AG09309 (cell line): ENCODE measurements around the gene SCN8A.
"Not testable (repeated sequence)": the region's sequence is repeated elsewhere in the genome, so short reads cannot be mapped to it uniquely, and the experiment has no call there.

Experiments
- DNase-seq: peaks from one replicate; pipeline ENCODE4 v3.0.0-alpha.2; 2010; ENCODE audit warnings: low read depth
- H3K4me3 ChIP-seq: 2 replicates; pipeline ENCODE4 v1.5.1; 2011; ENCODE audit warnings: mild to moderate bottlenecking, low read depth, low read length, moderate library complexity; ENCODE audit not compliant: control insufficient read depth
- TF ChIP-seq, protein P1 (sequence below): IDR thresholded peaks from 2 replicates; pipeline ENCODE4 v1.5.1; 2011; ENCODE audit warnings: mild to moderate bottlenecking, low read depth, low read length, inconsistent platforms; ENCODE audit not compliant: insufficient read depth, control insufficient read depth; ENCODE audit errors: missing control alignments

Gene SCN8A

DNA sequence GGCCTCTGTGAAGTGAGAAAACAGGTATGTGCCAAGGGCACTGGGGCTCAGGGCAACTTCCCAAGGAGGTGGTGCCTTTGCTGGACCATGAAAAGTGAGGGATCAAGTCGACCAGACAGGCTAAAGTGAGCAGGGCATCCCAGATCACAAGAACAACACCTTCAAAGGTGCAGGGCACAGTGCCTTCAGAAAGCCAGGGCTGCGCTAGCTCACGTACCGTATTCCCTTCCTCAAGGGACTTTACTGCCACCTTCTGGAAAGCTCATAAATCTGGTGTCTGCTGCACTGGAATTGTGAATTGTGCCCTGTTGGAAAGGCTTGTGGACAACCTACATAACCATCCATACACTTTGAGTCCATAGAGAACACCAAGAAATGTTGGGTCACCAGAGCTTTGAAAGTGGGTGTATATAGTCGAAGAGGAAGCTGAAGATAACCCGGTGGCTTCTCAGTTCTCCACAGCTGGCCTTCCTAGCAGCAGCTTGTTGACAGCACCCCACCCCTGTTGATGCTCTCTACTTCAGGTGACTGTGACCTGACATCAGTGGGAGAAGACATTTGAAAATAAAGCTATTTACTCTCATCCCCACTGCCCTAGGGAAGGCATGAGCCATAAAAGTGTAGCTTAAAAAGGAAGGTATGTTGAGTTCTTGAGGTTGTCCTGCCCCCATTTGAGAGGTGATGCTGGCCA lies 233.0 kb downstream of the SCN8A start:
- TF ChIP-seq, protein P1, sequence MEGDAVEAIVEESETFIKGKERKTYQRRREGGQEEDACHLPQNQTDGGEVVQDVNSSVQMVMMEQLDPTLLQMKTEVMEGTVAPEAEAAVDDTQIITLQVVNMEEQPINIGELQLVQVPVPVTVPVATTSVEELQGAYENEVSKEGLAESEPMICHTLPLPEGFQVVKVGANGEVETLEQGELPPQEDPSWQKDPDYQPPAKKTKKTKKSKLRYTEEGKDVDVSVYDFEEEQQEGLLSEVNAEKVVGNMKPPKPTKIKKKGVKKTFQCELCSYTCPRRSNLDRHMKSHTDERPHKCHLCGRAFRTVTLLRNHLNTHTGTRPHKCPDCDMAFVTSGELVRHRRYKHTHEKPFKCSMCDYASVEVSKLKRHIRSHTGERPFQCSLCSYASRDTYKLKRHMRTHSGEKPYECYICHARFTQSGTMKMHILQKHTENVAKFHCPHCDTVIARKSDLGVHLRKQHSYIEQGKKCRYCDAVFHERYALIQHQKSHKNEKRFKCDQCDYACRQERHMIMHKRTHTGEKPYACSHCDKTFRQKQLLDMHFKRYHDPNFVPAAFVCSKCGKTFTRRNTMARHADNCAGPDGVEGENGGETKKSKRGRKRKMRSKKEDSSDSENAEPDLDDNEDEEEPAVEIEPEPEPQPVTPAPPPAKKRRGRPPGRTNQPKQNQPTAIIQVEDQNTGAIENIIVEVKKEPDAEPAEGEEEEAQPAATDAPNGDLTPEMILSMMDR: peak; percentile 78
- H3K4me3 ChIP-seq: no peak overlapping the region
- DNase-seq: peak; percentile 43

DNA sequence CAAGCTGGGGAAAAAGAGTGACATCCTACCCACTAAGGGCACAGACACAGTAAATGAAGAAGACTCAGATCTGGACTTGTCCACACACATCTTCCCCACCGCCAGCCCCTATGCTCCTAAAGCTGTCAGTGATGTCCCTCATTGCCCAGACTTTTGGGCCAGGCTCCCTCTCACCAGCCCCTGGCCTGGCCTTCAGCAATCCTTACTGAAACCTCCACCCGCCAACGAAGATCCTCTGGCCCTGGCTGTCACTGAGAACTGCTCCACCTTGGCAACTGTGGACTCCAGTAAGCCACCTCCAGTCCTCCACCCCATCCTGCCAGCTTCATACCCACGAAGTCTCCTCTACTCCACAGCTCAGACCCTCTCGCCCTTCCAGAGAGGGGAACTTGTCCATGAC lies 234.2 kb downstream of the SCN8A start:
- no peak overlapping the region for H3K4me3 ChIP-seq
- TF ChIP-seq, protein P1: no peak
- no peak for DNase-seq

DNA sequence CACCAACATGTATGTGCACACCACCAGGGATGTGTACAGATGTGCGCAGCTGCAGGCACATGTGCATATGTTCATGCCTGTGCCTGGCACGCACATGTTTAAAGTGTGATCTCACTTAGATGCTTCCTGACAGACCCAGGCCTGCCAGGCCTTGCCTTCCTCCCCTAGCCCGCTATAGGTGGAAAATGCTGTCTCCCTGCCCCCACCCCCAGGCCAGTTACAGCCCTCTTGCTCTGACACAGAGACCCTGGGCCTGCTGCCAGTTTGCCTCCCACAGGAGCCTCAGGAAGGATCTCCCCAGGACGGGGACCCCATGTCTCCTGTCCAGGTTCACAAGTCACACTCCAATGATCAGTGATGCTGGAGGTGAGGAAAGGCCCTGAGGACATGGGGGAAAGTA lies 235.8 kb downstream of the SCN8A start:
- TF ChIP-seq, protein P1: no peak
- H3K4me3 ChIP-seq: no peak overlapping the region
- no peak for DNase-seq

DNA sequence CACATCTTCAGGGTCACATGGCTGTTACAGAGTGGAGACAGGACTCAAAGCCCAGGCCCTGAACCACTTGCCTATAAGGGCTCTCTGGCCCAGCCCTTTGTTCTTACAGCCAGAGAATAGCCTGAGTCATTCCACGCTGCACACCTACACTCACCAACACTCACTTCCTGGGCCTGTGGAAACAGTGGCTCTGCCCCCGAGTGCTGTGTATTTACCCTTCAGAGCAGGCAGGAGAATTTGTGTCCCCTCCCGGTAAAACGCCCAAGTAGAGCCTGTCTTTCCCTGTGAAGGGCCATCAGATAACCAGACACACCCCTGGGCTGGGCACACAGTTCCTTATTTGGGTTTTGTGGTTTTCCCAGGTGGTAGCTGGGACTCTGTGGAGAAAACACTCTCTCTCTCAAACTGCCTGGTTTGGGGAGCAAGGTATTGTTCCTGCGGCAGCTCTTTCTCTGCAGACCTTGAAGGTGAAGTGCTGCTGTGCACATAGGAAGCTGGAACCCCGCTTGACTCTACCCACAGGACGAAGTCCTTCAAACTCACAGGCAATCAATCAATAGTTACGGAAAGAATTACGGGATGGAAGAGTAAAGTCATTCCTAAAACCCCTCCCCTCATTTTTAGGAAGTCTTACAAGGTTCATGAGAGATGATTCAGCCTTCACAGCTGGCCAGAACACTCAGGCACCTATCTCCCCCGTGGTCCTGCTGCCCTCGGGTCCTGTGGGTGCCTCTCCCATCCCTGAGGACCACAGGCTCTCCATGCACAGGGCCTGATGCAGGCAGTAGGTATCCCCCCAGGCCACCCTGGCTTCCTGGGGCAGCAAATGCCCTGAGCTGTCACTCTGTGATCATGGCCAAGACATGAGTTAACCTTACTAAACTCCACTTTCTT lies 237.1 kb downstream of the SCN8A start:
- DNase-seq: no peak
- no peak overlapping the region for H3K4me3 ChIP-seq
- TF ChIP-seq, protein P1: no peak

DNA sequence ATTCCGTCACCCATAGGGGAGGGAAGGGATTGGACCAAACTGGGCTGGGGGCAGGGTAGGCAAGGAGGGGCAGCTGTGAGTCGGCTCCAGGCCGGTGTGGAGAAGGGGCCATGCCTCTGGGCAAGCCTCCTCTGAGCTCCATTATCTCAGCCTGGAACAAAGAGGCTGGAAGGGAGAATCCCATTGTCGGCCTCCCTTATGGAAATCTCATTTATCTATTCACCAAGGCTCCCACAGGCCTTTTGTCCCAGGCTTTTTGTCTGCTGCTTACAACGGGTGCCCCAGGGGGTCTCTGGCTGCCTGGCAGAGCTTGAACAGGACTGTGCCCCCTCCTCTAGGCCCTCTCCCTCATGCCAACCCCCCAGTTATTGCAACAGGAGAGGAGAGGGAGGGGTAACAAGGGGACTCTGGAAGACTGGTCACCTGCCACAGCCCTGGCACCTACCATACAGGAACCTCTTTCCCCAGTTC lies 238.0 kb downstream of the SCN8A start:
- DNase-seq: no peak
- TF ChIP-seq, protein P1: no peak

DNA sequence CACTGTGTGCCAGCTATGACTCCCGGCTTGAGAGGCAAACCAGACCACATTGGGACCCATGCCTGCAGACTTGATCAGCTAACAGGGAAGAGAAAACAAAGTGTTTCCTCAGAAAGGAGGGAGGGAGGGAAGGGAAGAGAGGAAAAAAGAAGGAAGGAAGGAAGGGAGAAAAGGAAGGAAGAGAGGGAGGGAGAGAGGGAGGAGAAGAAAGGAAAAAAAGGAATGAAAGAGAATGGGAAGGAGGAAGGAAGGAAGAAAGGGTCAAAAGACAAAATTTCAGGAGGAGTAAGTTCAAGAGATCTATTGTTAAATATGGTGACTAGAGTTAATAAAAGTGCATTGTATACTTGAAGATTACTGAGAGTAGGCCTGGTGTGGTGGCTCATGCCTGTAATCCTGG lies 238.6 kb downstream of the SCN8A start:
- DNase-seq: no peak
- H3K4me3 ChIP-seq: no peak overlapping the region
- TF ChIP-seq, protein P1: no peak

More for the DNA sequence above, 238.0 kb downstream of the SCN8A start:
- no peak overlapping the region for H3K4me3 ChIP-seq

DNA sequence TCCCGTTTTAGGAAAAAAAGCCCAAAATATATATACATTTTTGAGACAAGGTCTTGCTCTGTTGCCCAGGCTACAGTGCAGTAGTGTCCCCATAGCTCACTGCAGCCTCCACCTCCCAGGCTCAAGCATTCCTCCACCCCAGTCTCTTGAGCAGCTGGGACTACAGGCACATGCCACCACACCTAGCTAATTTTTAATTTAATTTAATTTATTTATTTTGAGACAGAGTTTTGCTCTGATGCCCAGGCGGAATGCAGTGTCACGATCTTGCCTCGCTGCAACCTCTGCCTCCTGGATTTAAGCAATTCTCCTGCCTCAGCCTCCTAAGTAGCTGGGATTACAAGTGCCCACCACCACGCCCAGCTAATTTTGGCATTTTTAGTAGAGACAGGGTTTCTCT lies 240.8 kb downstream of the SCN8A start:
- H3K4me3 ChIP-seq, DNase-seq: not testable (repeated sequence)
